HG03064 (cell line): Measurements from ENCODE around the gene SORBS1.
"Not testable (repeated sequence)": the region's sequence is repeated elsewhere in the genome, so short reads cannot be mapped to it uniquely, and the experiment has no call there.

ENCODE experiments used
- ATAC-seq: cut with Tn5 transposase; IDR thresholded peaks from one replicate; pipeline ENCODE4 v1.9.1; 2021; ENCODE audit warnings: low read depth; ENCODE audit not compliant: unreplicated experiment

The SORBS1 gene

GRCh38 chr10:95496246-95496911, 64.8 kb downstream of the SORBS1 start:
- ATAC-seq = no peak

- no peak for ATAC-seq
Measured at GRCh38 chr10:95493862-95494261, 67.3 kb downstream of the SORBS1 start.

GRCh38 chr10:95487994-95488393, 73.2 kb downstream of the SORBS1 start:
- no peak for ATAC-seq

- no peak for ATAC-seq
Measured at GRCh38 chr10:95485056-95485844, 75.9 kb downstream of the SORBS1 start.

- no peak for ATAC-seq
Measured at GRCh38 chr10:95482501-95483233, 78.5 kb downstream of the SORBS1 start.

- no peak for ATAC-seq
Measured at GRCh38 chr10:95480901-95481491, 80.2 kb downstream of the SORBS1 start.

- no peak for ATAC-seq
Measured at GRCh38 chr10:95480102-95480900, 80.9 kb downstream of the SORBS1 start.

GRCh38 chr10:95478935-95479334, 82.2 kb downstream of the SORBS1 start:
- ATAC-seq = no peak

- no peak for ATAC-seq
Measured at GRCh38 chr10:95478185-95478584, 83.0 kb downstream of the SORBS1 start.

GRCh38 chr10:95477175-95477520, 84.0 kb downstream of the SORBS1 start:
- no peak for ATAC-seq

GRCh38 chr10:95476469-95477174, 84.5 kb downstream of the SORBS1 start:
- no peak for ATAC-seq

GRCh38 chr10:95475827-95476468, 85.2 kb downstream of the SORBS1 start:
- ATAC-seq = no peak

GRCh38 chr10:95475003-95475383, 86.2 kb downstream of the SORBS1 start:
- no peak for ATAC-seq

GRCh38 chr10:95474228-95475002, 86.8 kb downstream of the SORBS1 start:
- ATAC-seq = no peak

GRCh38 chr10:95472304-95473088, 88.7 kb downstream of the SORBS1 start:
- ATAC-seq = no peak

- ATAC-seq = no peak
Measured at GRCh38 chr10:95469676-95470075, 91.5 kb downstream of the SORBS1 start.

- ATAC-seq = no peak
Measured at GRCh38 chr10:95469251-95469650, 91.9 kb downstream of the SORBS1 start.

GRCh38 chr10:95467642-95468041, 93.5 kb downstream of the SORBS1 start:
- not testable (repeated sequence) for ATAC-seq
